Stimulated activated effector memory CD8-positive, alpha-beta T cell treated with anti-CD3 and anti-CD28 coated beads, Interleukin-12 subunit alpha, Interleukin-12 subunit beta, amount 100 ng/mL, for 72 hours (primary cell): ENCODE results near the gene SERPINA10.
A peak's percentile ranks its signal among the peaks of the same experiment; 100 is the strongest.

Source experiments
- ATAC-seq: fragments of 150-1000 bp; cut with Tn5 transposase; 2 replicates; pipeline ENCODE4 v1.10.0; 2021
- DNase-seq, 2 donors: peaks; one replicate each; pipeline ENCODE4 v3.0.0; 2021 to 2022; ENCODE audit warnings: low spot score in 2 of 2
- H3K27ac Mint-ChIP-seq: one replicate; pipeline ENCODE4 v1.8.0; 2022; ENCODE audit warnings: mild to moderate bottlenecking, mixed read lengths
- H3K36me3 Mint-ChIP-seq: one replicate; pipeline ENCODE4 v1.8.0; 2022; ENCODE audit warnings: mild to moderate bottlenecking, mixed read lengths
- H3K4me1 Mint-ChIP-seq: one replicate; pipeline ENCODE4 v1.8.0; 2022; ENCODE audit warnings: mixed read lengths
- H3K4me3 Mint-ChIP-seq: one replicate; pipeline ENCODE4 v1.8.0; 2022; ENCODE audit warnings: mild to moderate bottlenecking, mixed read lengths
- H3K9me3 Mint-ChIP-seq: one replicate; pipeline ENCODE4 v1.8.0; 2022; ENCODE audit warnings: mixed read lengths

Gene SERPINA10

DNA sequence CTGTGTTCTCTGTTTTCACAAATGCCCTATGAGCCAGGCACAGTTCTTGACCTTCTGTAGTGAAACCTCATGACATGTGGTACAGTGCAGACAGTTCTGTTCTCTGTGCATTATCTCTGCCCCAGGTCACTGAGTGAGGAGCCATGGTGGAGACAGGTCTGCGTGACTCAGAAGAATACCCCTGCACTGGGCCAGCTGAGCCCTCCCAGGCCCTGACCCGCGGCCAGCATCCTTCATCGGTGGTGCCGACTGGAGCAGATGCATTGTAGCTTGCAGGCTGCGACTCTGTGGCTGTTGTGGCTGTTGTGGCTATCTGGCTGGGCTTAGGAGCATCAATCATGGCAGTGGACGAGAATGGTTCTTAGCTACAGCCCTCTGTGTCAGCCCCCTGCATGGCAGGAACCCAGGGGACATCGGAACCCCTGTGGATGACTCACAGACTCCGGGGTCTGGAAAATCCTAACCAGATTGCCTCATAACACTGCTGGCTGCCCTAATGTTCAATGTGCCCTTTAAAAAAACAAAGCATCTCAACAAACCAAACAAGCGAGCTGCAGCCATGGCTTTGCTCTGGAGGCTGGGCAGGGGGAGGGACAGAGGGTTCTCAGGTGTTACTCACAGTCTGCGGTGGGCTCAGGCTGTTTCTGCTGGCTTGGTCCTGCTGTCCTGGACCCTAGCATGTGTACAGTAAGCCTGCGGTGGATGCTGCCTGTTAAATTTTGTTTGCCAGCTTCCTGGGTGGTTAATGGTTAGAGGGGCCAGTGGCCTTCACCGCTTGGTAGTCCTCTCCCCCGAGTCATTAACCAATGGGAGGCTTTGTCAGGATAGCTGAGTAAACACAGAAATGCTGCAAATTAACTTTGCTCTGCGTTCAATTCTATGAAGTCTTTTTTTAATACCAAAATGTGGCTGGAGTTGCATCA lies 29.8 kb upstream of the SERPINA10 start, which contains the start of gene SERPINA6:
TSS of gene SERPINA6 (minus strand) at position 689 of the 923 bp plus-strand sequence. CDS start 8,688 bp downstream, outside the sequence.
- no peaks in the 10 kb centered on the region for H3K4me1 Mint-ChIP-seq
- DNase-seq (no peak), ATAC-seq (peak; percentile 32)

DNA sequence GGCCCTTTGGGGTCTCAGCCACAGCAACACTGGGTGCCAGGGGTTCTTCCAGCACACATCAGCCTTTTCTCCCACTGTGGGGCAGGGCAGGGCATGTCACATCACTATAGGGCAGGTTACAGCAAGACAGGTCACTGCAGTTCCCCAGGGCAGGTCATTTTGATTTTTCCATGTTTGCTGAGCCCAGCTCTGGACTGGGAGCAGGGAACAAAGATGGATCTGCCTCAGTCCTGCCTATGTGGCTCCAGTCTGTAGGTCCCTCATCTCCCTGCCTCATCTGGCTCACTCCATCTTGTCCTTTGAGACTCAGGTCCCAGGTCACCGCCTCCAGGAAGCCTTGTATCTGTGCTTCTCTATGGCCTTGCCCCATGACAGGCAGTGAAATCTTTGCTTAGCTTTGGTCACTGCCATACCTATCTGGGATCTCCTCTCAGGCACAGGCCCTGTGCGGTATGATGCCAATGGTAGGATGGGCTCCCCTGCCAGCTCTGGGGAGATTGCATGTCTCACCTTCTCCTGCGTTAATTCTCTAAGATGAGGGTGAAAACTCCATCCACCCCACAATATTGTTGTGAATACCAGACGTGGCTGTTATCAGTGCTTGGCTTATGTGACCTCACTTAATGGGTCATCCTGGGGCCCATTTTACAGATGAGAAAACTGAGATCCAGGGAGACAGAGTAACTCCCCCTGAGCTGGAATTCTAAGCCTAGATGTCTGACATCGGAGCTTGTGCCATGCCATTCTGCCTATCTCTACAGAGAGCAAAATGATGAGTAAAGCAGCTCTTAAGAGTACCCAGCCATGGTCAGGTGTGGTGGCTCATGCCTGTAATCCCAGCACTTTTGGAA lies 28.6 kb upstream of the SERPINA10 start:
- no peaks in the 10 kb centered on the region for H3K36me3 Mint-ChIP-seq
- ATAC-seq, result peak; percentile 16
- H3K27ac Mint-ChIP-seq, result no peak overlapping the region

More for the DNA sequence above, 29.8 kb upstream of the SERPINA10 start, which contains the start of gene SERPINA6:
- H3K4me3 Mint-ChIP-seq, result no peak within 1 kb of the TSS
- H3K27ac Mint-ChIP-seq, result no peak within 1 kb of the TSS
- H3K9me3 Mint-ChIP-seq, result no peaks in the 10 kb centered on the region
- H3K36me3 Mint-ChIP-seq, result no peaks in the 10 kb centered on the region

DNA sequence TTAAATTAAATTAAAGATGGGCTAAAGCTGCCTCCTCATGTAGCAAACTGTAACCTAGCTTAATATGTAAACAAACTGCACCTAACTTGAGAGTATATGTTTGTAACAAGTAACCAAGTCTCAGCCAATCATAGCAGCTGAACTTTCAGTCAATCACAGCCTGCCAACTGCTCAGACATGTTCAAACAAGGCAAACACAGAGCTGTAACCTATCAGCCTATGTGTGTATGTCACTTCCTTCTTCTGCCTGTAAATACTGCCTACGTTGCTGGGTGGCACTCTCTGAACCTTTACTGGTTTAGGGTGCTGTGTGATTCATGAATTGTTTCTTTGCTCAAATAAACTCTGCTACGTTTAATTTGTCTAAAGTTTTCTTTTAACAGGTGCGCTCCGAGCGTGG lies 27.2 kb upstream of the SERPINA10 start:
- Mint-ChIP-seq H3K27ac (no peak overlapping the region), H3K36me3 (no peaks in the 10 kb centered on the region), H3K9me3 (no peaks in the 10 kb centered on the region), H3K4me3 (no peak overlapping the region), H3K4me1 (no peaks in the 10 kb centered on the region)
- ATAC-seq (peak; percentile 43), DNase-seq (no peak)

More for the DNA sequence above, 28.6 kb upstream of the SERPINA10 start:
- no peaks in the 10 kb centered on the region for H3K4me1 Mint-ChIP-seq
- no peak overlapping the region for H3K4me3 Mint-ChIP-seq
- DNase-seq, result no peak
- H3K9me3 Mint-ChIP-seq, result no peaks in the 10 kb centered on the region

DNA sequence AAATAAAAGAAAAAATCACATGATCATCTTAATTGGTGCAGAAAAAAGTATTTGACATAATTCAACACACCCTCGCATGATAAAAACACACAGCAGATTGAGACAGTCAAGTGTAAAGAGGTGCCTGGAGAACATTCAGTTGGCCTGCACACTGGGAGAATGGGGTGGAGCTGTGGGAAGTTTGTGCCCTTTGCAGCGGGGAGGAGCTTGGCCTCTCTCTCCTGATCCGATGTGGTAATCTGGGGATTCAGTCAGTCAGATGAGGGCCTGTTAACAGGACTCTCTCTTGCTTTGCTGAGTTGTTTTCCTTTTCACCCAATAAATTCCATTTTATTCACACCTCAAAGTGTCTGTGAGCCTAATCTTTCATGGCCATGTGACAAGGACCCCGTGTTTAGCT lies 24.2 kb upstream of the SERPINA10 start:
- H3K36me3 Mint-ChIP-seq, result no peaks in the 10 kb centered on the region
- no peaks in the 10 kb centered on the region for H3K9me3 Mint-ChIP-seq
- ATAC-seq, result no peak

DNA sequence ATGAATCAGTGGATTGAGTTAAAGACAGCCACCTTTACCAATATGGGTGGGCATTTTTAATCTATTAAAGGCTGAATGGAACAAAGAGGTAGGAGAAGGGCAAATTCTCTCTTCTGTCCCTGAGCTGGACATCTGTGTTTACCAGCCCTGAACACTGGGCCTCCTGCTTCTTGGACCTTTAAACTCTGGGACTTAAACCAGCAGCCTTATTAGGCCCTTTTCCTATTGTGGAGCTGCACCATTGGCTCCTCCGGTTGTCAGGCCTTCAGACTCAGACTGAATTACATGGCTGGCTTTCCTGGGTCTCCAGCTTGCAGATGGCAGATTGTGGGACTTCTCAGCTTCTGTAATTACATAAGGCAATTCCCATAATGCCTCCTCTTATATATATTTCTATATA lies 23.6 kb upstream of the SERPINA10 start:
- no peak overlapping the region for H3K27ac Mint-ChIP-seq
- H3K9me3 Mint-ChIP-seq, result no peaks in the 10 kb centered on the region
- no peak for DNase-seq
- no peak overlapping the region for H3K4me3 Mint-ChIP-seq
- ATAC-seq, result no peak
- no peaks in the 10 kb centered on the region for H3K36me3 Mint-ChIP-seq
- H3K4me1 Mint-ChIP-seq, result no peaks in the 10 kb centered on the region

More for the DNA sequence above, 24.2 kb upstream of the SERPINA10 start:
- H3K4me3 Mint-ChIP-seq, result no peak overlapping the region
- no peak for DNase-seq
- no peaks in the 10 kb centered on the region for H3K4me1 Mint-ChIP-seq
- no peak overlapping the region for H3K27ac Mint-ChIP-seq

DNA sequence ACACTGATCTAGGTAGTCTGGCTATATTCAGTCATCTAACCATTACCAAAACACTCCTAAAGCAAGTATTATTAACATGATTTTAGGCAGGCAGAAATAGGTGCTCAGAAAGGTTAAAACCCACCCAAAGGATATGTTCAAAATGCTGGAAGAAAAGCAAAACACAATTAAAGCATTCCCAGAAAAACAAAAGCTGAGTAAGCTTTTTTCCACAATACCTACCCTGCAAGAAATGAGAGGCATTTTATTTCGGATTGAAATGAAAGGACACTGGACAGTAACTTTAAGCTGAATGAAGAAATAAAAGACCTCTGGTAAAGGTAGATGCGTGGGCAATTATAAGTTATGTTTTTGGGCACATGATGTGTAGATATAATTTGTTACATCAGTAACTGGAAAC lies 21.8 kb upstream of the SERPINA10 start:
- Mint-ChIP-seq H3K4me3 (no peak overlapping the region), H3K27ac (no peak overlapping the region), H3K36me3 (no peaks in the 10 kb centered on the region), H3K4me1 (no peaks in the 10 kb centered on the region), H3K9me3 (no peaks in the 10 kb centered on the region)
- no peak for ATAC-seq
- DNase-seq, result no peak

DNA sequence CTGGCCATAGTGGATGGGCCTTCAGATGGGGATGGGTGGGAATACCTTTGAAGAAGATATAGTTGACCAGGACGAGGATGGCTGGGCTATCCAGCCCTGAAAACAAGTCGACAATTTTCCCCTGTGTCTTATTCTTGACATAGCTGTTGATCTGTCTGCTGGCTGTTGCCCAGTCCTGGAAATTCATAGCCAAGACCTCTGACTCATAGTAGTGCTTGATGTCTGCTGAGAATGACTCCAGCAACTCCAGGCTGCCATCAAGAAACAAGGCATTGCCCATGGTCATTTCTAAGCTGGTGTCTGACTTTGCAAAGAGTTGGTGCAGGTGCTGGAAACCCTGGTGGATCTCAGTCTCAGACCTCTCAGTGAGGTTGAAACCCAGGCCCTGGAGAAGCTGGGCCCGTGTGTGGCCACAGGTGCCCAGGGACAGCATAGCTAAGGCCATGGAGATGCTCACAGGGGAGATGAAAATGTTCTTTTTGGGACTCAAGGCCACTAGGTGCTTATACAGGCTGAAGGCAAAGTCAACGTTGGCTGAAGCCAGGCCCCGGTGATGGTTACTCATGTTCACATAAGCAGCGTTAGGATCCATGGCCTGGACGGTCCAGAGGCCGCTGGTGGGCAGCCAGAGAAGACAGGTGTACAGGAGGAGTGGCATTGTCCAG lies 21.1 kb upstream of the SERPINA10 start:
- Mint-ChIP-seq H3K4me1 (no peaks in the 10 kb centered on the region), H3K4me3 (no peak overlapping the region), H3K9me3 (peaks cover under 1% of the 10 kb centered on the region), H3K27ac (no peak overlapping the region), H3K36me3 (no peaks in the 10 kb centered on the region)
- ATAC-seq (no peak), DNase-seq (peak in 1 of 2 donors; percentile 37)

DNA sequence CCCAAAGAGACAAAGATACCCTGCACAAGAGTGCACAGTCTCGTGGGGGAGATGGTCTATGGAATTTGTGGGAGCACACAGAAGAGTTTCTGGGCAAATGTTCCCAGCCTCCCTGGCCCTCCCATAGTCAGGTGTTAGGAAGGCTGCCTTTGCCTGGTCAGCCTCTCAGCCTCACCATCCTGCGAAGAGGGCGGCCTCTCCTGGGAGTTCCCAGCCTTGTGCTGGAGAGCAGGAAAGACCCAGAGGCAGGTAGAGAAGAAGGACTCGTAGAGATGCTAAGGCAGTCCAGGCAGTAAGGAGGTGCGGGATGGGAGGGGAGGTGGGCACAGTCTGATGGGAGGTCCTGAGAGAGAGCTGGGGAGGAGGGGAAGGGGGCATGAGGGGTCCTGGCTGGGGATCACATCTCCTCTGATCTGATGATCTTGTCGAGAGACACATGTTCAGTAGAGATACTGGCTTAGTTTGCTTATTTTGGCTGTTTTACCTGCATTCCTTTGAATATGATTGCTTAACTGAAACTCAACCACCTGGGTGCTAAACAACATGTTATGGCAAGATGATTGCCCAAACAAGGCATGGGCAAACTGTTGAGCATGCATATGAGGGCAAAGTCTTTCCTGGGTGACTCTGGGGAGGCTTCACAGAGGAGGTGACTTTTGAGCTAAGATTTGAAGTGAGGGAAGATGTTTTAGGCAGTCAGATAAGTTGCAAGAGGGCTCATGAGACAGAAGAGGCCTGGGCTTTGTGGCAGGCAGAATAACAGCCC lies 19.6 kb upstream of the SERPINA10 start:
- H3K9me3 Mint-ChIP-seq, result peaks cover 8% of the 10 kb centered on the region
- H3K4me3 Mint-ChIP-seq, result no peak overlapping the region
- ATAC-seq (no peak), DNase-seq (peak in 1 of 2 donors; percentile 39)
- no peaks in the 10 kb centered on the region for H3K4me1 Mint-ChIP-seq
- H3K36me3 Mint-ChIP-seq, result no peaks in the 10 kb centered on the region
- H3K27ac Mint-ChIP-seq, result no peak overlapping the region

DNA sequence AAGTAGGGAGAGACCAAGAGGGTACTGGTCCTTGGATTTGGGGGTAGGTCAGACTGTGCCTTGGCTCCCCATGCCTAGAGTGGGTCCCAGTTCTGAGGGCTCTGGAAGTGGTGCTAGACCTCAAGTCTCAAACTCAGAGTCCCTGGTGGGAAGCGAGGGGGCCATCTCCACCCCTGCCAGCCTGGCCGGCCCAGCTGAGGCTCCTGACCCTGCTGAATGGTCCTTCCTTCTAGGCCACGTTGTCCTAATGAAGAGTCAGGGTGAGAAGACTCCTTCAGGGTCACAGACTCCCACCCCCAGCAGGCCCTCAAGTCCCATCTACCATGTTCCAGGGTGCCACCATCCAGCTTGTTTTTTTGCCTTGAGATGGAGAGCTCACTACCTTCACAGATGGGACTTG lies 17.2 kb upstream of the SERPINA10 start:
- no peak for ATAC-seq
- Mint-ChIP-seq H3K27ac (no peak overlapping the region), H3K9me3 (peaks cover 8% of the 10 kb centered on the region)

DNA sequence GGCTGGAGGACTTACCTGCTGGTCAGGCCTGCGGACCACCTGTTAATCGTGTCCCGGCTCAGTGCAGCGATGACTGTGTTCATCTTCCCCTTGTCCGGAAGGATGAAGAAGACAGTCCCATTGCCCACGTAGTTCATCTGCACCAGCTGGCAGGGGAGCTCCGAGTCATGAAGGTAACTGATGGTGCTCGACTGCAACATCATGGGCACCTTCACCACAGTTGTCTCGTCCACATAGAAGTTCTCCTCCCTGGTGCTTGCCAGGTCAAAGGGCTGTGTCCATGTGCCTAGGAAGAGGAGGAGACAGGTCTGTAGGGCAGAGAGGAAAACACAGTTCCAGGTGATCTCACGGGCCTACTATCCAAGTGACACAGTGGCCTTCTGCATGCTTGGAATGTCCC lies 16.7 kb upstream of the SERPINA10 start:
- H3K9me3 Mint-ChIP-seq, result peaks cover 8% of the 10 kb centered on the region
- ATAC-seq, result no peak
- H3K27ac Mint-ChIP-seq, result no peak overlapping the region
- H3K4me1 Mint-ChIP-seq, result no peaks in the 10 kb centered on the region
- no peak overlapping the region for H3K4me3 Mint-ChIP-seq
- DNase-seq, result peak in 1 of 2 donors; percentile 18
- H3K36me3 Mint-ChIP-seq, result no peaks in the 10 kb centered on the region

More for the DNA sequence above, 17.2 kb upstream of the SERPINA10 start:
- peak in 1 of 2 donors; percentile 26 for DNase-seq
- Mint-ChIP-seq H3K4me3 (no peak overlapping the region), H3K4me1 (no peaks in the 10 kb centered on the region), H3K36me3 (no peaks in the 10 kb centered on the region)

DNA sequence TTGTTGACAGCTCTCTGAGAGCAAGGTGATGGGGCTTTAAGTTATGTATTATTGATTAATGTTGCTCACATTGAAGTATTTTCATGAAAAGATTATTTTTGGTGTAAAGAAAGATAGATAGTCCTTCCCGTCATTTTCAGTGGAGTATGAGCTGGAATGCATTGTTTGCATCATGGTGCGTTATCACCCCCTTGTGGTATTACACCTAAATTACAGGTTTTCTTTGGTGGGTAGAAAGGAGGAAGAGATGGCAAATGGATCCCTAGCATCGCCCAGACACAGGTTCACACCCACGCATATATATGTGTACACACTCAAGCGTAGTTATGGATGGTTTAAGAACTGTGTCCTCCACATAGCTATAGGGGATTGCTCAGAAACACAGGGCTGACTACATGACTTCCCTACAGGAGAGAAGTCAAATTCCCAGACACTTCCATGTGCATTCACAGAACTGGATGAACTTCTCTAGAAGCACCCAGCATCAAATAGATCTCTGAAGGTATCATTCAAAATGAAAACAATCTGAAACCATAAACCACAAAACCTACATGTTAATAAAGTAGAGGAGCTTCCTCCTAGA lies 14.4 kb upstream of the SERPINA10 start:
- Mint-ChIP-seq H3K27ac (no peak overlapping the region), H3K36me3 (no peaks in the 10 kb centered on the region), H3K4me3 (no peak overlapping the region), H3K4me1 (no peaks in the 10 kb centered on the region), H3K9me3 (peaks cover 8% of the 10 kb centered on the region)
- ATAC-seq (no peak), DNase-seq (peak in 1 of 2 donors; percentile 36)

DNA sequence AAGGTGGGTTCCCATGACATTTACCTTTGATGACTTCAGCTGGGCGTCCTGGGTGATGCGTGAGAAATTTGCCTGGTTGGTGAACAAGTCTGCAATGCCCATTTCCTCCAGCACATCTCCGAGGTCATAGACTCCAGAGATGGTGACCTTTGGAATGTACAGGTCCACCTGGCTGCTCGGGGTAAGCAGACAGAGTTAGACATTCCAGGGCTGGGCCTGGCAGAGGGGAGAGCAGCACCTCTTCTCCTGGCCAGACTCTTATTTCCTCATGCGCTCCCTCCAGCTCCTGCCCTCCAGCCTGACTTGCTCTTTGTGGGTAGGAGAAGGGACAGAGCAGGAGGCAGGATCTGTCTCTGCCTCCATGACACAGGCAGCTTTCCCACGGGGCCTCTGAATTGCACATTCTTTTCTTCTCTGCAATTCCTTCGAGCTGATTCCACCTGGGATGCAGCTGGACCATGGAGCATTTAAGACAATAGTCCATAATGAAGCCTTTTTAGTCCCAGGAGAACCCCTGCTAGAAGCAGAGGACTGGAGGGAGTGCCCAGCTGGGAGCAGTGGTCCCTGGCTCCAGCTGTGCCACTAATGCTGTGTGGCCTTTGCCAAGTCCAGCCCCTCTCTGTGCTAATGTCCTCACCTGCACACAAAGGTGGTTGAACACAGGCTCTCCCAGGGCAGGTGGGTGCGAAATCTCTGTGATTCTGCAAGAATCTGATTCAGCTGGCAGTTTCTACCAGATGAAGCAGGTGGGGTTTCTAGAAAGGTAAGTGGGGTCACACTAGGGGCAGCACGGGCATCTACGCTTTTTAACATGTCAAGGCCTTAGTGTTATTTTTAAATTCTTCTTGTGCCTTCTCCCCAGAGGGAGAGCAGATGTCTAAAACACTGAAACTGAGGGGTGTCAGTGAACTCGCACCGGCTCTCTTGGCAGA lies 13.2 kb upstream of the SERPINA10 start:
- ATAC-seq (no peak), DNase-seq (peak in 1 of 2 donors; percentile 17)
- no peak overlapping the region for H3K4me3 Mint-ChIP-seq
- no peak overlapping the region for H3K27ac Mint-ChIP-seq
- peaks cover 8% of the 10 kb centered on the region for H3K9me3 Mint-ChIP-seq
- no peaks in the 10 kb centered on the region for H3K36me3 Mint-ChIP-seq
- H3K4me1 Mint-ChIP-seq, result no peaks in the 10 kb centered on the region

DNA sequence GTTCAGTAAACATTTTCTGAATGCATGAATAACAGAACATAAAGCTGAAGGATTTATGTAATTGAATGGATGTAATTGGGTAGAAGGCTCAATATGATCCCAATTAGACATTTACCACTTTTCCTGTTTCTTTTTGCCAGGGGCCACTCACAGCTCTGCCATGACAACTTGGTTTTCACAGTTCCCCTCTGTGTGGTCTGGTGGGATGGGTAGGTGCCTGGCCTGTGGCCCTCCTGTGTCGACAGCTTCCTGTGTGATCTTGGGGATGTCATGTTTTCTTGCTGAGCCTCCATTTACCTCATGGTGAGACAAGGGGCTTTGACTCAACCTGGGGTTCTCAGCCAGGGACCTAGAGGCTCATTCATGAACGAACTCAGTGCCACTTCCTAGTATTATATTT lies 12.6 kb upstream of the SERPINA10 start:
- Mint-ChIP-seq H3K4me1 (no peaks in the 10 kb centered on the region), H3K9me3 (peaks cover 8% of the 10 kb centered on the region), H3K36me3 (no peaks in the 10 kb centered on the region), H3K27ac (no peak overlapping the region), H3K4me3 (no peak overlapping the region)
- ATAC-seq, result peak; percentile 24
- peak in 1 of 2 donors; percentile 32 for DNase-seq
